ENCODE measurements around the gene OBSL1. TPM values are rescaled to one million over a fixed set of nuclear protein-coding genes. Genes with fewer than 3 reads are reported as not detected.

Gene OBSL1
- total and polyA plus RNA-seq, 2 of the 4 experiments (the other 2 are of a cell fraction), result 21.5 to 51.2 TPM

DNA sequence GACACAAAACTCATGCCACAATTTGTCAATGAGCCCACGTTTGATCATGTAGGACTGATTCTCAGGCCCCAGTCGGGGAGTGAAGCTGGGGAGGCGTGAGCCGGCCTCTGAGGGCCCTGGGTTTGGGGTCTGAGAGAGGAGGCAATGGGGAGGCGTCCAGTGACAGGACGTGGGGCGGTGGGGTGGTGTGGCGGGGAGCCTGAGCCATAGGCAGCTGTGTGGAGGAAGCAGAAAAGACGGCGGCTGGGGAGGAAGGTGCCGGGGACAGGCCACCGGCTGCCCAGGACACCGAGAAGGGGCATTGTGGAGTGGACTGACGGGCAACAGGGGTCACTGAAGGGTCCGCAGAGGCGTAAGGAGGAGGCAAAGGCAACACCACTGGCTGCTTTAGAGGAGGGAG is 34.9 kb downstream of the OBSL1 start:
- Histone ChIP-seq H4K8ac (ENCODE audit: low read depth in 2 of 2, low read length in 2 of 2) (no peak overlapping the region), H3K4ac (ENCODE audit: low read depth, low read length) (no peak overlapping the region), H3K23ac (ENCODE audit: low read depth, low read length) (no peak overlapping the region), H2BK20ac (ENCODE audit: low read depth, low read length) (no peak overlapping the region), H2BK5ac (ENCODE audit: low read depth, low read length, poor library complexity, severe bottlenecking) (no peak overlapping the region), H3K79me1 (ENCODE audit: low read depth in 1 of 2, low read length in 2 of 2) (peaks cover 4 to 24% of the 10 kb centered on the region in 2 experiments; a peak in 2 of 4 replicates), H3K4me3 (ENCODE audit: insufficient read depth, low read depth, low read length) (no peak overlapping the region), H3K9me1 (ENCODE audit: insufficient read depth, low read length) (0 out of 2 replicates have a peak, but pooled peaks cover 1% of the 10 kb centered on the region), H3K27me3 (ENCODE audit: control insufficient read depth, insufficient read depth, low read length) (peaks cover 18% of the 10 kb centered on the region), H4K91ac (ENCODE audit: insufficient read depth, low read depth, low read length) (no peak overlapping the region), H3K9ac (ENCODE audit: low read depth, low read length) (no peak overlapping the region), H3K14ac (replicated peaks; ENCODE audit: low read depth, low read length) (no peak overlapping the region), H2BK15ac (ENCODE audit: low read depth, low read length) (no peak overlapping the region), H3K4me2 (ENCODE audit: low read depth, low read length) (no peak overlapping the region), H2AK9ac (replicated peaks; ENCODE audit: low read depth, low read length, poor library complexity) (no peak overlapping the region), H4K20me1 (ENCODE audit: insufficient read depth, low read length) (peaks cover 14% of the 10 kb centered on the region), H4K5ac (ENCODE audit: low read depth, low read length) (no peak overlapping the region), H2AK5ac (ENCODE audit: low read depth, low read length) (no peak overlapping the region), H3K9me3 (ENCODE audit: control insufficient read depth, insufficient read depth, low read length) (no peaks in the 10 kb centered on the region), H2BK120ac (ENCODE audit: low read depth, low read length) (no peak overlapping the region), H2AFZ (replicated peaks; ENCODE audit: low read length, poor library complexity) (no peak overlapping the region), H3K4me1 (ENCODE audit: control insufficient read depth, insufficient read depth, low read length) (peaks cover 16% of the 10 kb centered on the region), H3K18ac (ENCODE audit: low read depth, low read length) (no peak overlapping the region), H3K27ac (ENCODE audit: insufficient read depth, low read length) (no peak overlapping the region), H3K56ac (ENCODE audit: extremely low read depth, insufficient read depth, low read length) (no peak overlapping the region), H3K36me3 (ENCODE audit: control insufficient read depth, insufficient read depth, low read length) (peaks cover 23% of the 10 kb centered on the region)
- BruUV-seq (replicated peaks), result no TSS peak
- DNase-seq, result no peak
- ChIA-PET CTCF (no interaction called here), POLR2A (ENCODE audit: unreplicated experiment) (no interaction called here)
- 75% methylated on average over 5 of the region's 16 CpGs; no CpG with 5 or more reads in 1 of the 2 experiments for WGBS, 2 experiments (ENCODE audit: extremely low coverage in 2 of 2, insufficient read length in 1 of 2)
- dilution Hi-C loops (cut with HindIII; ENCODE audit: low sequenced_read_pairs, unreplicated experiment), result no loop called here
- no peak for ATAC-seq (ENCODE audit: low read depth)
- TF ChIP-seq MXI1 (IDR thresholded peaks at IDR 0.05; ENCODE audit: borderline replicate concordance, low read depth, low read length) (no peak), RCOR1 (IDR thresholded peaks at IDR 0.05; ENCODE audit: insufficient replicate concordance, low read length) (no peak), FOS (IDR thresholded peaks at IDR 0.05; ENCODE audit: low read depth, low read length) (no peak), RFX5 (IDR thresholded peaks at IDR 0.05; ENCODE audit: low read depth, low read length) (no peak), NFE2L2 (IDR thresholded peaks at IDR 0.05; ENCODE audit: low read depth, low read length) (no peak), MAFK (IDR thresholded peaks at IDR 0.05; ENCODE audit: low read depth, low read length) (no peak), RAD21 (IDR thresholded peaks at IDR 0.05; ENCODE audit: low read length) (no peak), CHD1 (IDR thresholded peaks at IDR 0.05; ENCODE audit: low read depth, low read length) (no peak), BHLHE40 (IDR thresholded peaks at IDR 0.05; ENCODE audit: low read depth, low read length) (no peak), SMC3 (IDR thresholded peaks at IDR 0.05; ENCODE audit: low read depth, low read length) (no peak), MAZ (IDR thresholded peaks at IDR 0.05; ENCODE audit: borderline replicate concordance, low read depth, low read length) (no peak), CEBPB (IDR thresholded peaks at IDR 0.05; ENCODE audit: low read depth, low read length) (no peak), POLR2A (IDR thresholded peaks at IDR 0.05; ENCODE audit: low read depth, low read length) (no peak)
- TF ChIP-seq, protein P1, sequence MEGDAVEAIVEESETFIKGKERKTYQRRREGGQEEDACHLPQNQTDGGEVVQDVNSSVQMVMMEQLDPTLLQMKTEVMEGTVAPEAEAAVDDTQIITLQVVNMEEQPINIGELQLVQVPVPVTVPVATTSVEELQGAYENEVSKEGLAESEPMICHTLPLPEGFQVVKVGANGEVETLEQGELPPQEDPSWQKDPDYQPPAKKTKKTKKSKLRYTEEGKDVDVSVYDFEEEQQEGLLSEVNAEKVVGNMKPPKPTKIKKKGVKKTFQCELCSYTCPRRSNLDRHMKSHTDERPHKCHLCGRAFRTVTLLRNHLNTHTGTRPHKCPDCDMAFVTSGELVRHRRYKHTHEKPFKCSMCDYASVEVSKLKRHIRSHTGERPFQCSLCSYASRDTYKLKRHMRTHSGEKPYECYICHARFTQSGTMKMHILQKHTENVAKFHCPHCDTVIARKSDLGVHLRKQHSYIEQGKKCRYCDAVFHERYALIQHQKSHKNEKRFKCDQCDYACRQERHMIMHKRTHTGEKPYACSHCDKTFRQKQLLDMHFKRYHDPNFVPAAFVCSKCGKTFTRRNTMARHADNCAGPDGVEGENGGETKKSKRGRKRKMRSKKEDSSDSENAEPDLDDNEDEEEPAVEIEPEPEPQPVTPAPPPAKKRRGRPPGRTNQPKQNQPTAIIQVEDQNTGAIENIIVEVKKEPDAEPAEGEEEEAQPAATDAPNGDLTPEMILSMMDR (conservative IDR thresholded peaks at IDR 0.05; ENCODE audit: low read depth, low read length), result no peak
- TF ChIP-seq, protein P2, sequence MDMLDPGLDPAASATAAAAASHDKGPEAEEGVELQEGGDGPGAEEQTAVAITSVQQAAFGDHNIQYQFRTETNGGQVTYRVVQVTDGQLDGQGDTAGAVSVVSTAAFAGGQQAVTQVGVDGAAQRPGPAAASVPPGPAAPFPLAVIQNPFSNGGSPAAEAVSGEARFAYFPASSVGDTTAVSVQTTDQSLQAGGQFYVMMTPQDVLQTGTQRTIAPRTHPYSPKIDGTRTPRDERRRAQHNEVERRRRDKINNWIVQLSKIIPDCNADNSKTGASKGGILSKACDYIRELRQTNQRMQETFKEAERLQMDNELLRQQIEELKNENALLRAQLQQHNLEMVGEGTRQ (IDR thresholded peaks at IDR 0.05; ENCODE audit: low read depth, low read length), result no peak
- TF ChIP-seq, protein P3, sequence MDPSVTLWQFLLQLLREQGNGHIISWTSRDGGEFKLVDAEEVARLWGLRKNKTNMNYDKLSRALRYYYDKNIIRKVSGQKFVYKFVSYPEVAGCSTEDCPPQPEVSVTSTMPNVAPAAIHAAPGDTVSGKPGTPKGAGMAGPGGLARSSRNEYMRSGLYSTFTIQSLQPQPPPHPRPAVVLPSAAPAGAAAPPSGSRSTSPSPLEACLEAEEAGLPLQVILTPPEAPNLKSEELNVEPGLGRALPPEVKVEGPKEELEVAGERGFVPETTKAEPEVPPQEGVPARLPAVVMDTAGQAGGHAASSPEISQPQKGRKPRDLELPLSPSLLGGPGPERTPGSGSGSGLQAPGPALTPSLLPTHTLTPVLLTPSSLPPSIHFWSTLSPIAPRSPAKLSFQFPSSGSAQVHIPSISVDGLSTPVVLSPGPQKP (IDR thresholded peaks at IDR 0.05; ENCODE audit: borderline replicate concordance, low read depth, low read length), result no peak
- in situ Hi-C loops (cut with MboI; ENCODE audit: low sequenced_read_pairs), result no loop called here
- intact Hi-C loops (cut with micrococcal nuclease), result no loop called here
